Lower leg skin (tissue), 3 donors: ENCODE data around the gene TMEM129.

Experiments used
- POLR2A ChIP-seq, 2 donors: fragments of 450-650 bp; IDR thresholded peaks; one replicate each; pipeline ENCODE4 v1.6.1; 2016 to 2017; ENCODE audit warnings: antibody characterized with exemption in 2 of 2, mild to moderate bottlenecking in 1 of 2, moderate library complexity in 1 of 2
- TF ChIP-seq, protein P1 (sequence below), 3 donors: fragments of 450-650 bp; IDR thresholded peaks; one replicate each; pipeline ENCODE4 v1.5.1; 2016; ENCODE audit warnings: antibody characterized with exemption in 3 of 3, mild to moderate bottlenecking in 3 of 3, moderate library complexity in 2 of 3

DNA sequence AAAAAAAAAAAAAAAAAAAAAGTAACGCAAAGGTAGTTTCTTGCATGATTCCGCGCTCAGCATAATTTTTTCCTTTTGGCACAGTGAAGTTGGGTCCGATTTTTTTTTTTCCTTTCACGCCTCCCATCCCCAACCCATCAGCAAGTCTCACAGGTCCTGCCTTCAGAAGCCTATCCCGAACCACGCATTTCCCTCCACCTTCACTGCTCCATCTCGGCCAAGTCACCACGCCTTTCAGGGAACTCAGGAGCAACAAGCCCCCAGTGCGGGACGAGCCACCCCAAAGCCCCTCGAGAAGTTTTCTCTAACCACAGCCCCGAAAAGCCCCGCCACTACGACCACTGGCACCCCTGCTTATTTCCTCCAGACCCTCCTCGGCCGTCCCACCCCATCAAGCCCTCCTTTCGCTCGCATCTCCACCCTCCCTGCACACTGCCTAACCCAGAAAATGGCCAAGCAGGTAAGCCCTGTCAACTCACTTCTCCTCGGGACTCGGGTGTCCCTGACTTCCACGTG is 10.0 kb downstream of the TMEM129 start:
- TF ChIP-seq, protein P1, sequence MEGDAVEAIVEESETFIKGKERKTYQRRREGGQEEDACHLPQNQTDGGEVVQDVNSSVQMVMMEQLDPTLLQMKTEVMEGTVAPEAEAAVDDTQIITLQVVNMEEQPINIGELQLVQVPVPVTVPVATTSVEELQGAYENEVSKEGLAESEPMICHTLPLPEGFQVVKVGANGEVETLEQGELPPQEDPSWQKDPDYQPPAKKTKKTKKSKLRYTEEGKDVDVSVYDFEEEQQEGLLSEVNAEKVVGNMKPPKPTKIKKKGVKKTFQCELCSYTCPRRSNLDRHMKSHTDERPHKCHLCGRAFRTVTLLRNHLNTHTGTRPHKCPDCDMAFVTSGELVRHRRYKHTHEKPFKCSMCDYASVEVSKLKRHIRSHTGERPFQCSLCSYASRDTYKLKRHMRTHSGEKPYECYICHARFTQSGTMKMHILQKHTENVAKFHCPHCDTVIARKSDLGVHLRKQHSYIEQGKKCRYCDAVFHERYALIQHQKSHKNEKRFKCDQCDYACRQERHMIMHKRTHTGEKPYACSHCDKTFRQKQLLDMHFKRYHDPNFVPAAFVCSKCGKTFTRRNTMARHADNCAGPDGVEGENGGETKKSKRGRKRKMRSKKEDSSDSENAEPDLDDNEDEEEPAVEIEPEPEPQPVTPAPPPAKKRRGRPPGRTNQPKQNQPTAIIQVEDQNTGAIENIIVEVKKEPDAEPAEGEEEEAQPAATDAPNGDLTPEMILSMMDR (IDR thresholded peaks at IDR 0.05) = no peak
- TF ChIP-seq POLR2A (IDR thresholded peaks at IDR 0.05) = no peak
